ENCODE measurements around the gene NR2C1. TPM values are rescaled to one million over a fixed set of nuclear protein-coding genes. Genes with fewer than 3 reads are reported as not detected.

Gene NR2C1
- 44.0 TPM for polyA plus RNA-seq (2013, experiment 1 of 2)
- polyA plus RNA-seq (2013, experiment 2 of 2) = 47.2 TPM

DNA sequence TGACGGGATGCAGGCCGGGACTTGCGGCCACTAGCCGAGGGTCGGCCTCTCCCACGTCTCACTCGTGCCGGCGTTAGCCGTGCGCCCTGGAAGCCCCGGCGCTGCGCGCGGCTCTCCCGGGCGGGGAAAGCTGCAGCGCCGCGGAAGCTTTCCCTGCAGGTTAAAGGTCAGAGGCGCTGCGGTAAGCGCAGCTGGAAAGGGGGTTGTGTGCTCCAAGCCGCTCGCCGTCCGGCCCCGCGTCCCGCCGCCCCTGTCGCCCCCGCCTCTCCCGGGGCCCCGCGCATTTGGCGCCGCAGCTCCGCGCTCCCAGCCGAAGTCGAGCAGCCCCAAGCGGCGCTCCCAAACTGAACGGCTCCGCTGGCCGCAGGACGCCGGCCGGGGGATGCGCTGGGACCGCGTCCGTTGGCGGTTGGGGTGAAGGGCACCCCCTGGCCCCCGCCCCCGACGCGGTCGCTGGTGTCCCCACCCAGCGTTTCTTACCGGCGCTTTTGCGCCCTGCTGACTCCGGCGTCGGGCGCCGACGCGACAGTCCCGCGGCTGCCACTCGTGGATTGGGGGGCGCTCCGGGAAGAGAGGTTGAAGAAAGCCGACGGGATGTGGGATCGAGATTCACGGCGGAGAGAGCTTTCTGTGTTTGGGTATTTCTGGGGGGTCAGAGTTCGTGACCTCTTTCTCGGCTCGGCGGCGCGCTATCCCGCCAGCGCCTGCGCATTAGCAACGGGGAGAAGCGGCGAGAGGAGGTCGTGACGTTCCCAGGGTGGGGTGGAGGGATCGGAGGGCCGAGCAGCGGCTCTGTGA, at the start of gene NR2C1:
TSS of gene NR2C1 (minus strand) at position 719 of the 798 bp plus-strand sequence. CDS start 6,234 bp downstream, outside the sequence.
- peak within 1 kb of the TSS; percentile 78 for H3K27ac ChIP-seq (ENCODE audit: low read depth, low read length)
- peaks cover 21% of the 10 kb centered on the region for H3K79me2 ChIP-seq (ENCODE audit: control insufficient read depth, insufficient read depth, low read length)
- peak within 1 kb of the TSS; percentile 89 for H3K4me3 ChIP-seq (ENCODE audit: low read length)
- H4K8ac ChIP-seq (ENCODE audit: low read depth, low read length) = peak within 1 kb of the TSS; percentile 66
- H3K4me2 ChIP-seq (ENCODE audit: low read length) = peak within 1 kb of the TSS; percentile 3
- peak within 1 kb of the TSS; percentile 71 for H3K18ac ChIP-seq (ENCODE audit: low read length)
- H2BK120ac ChIP-seq (ENCODE audit: low read depth, low read length) = no peak within 1 kb of the TSS
- H3K56ac ChIP-seq (ENCODE audit: low read length) = peak within 1 kb of the TSS; percentile 92
- no peak within 1 kb of the TSS for H2BK5ac ChIP-seq (ENCODE audit: low read length)
- H3K4ac ChIP-seq (ENCODE audit: low read depth, low read length) = no peak within 1 kb of the TSS
- H3K9ac ChIP-seq (ENCODE audit: low read length) = peak within 1 kb of the TSS; percentile 84
- no peak within 1 kb of the TSS for H4K5ac ChIP-seq (ENCODE audit: low read length)
- DNase-seq = peak; percentile 98
- no peak within 1 kb of the TSS for H2BK15ac ChIP-seq (replicated peaks; ENCODE audit: low read depth)
- H3K23ac ChIP-seq (ENCODE audit: low read length) = peak within 1 kb of the TSS; percentile 48
- no peaks in the 10 kb centered on the region for H3K27me3 ChIP-seq (ENCODE audit: insufficient read depth, low read length, poor library complexity)
- no peak within 1 kb of the TSS for H2AK5ac ChIP-seq (ENCODE audit: low read length)
- peaks cover 5% of the 10 kb centered on the region for H3K79me1 ChIP-seq (ENCODE audit: low read length)
- H3K36me3 ChIP-seq (ENCODE audit: control insufficient read depth, insufficient read depth, low read length) = no peaks in the 10 kb centered on the region
- no CpG with 5 or more reads among the region's 99 CpGs for WGBS (ENCODE audit: extremely low coverage, insufficient coverage, low lambda C conversion rate)
- no peaks in the 10 kb centered on the region for H3K4me1 ChIP-seq (ENCODE audit: control insufficient read depth, low read depth, low read length)

DNA sequence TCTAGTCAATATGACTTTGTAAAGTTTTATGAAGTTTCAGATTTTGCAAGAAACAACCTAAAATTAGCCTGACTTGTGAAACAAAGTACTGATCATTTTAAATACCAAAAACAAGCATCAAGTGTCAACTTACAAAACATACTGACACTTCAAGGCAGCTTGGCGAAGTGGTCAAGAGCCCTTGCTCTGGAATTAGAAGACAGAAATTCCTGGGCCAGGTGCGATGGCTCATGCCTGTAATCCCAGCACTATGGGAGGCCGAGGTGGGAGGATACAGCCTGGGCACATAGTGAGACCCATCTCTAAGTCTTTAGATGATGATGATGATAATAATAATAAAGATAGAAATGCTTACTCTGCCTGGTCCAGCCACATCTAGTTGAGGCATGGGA, 45.4 kb upstream of the NR2C1 start:
- no peak for DNase-seq

DNA sequence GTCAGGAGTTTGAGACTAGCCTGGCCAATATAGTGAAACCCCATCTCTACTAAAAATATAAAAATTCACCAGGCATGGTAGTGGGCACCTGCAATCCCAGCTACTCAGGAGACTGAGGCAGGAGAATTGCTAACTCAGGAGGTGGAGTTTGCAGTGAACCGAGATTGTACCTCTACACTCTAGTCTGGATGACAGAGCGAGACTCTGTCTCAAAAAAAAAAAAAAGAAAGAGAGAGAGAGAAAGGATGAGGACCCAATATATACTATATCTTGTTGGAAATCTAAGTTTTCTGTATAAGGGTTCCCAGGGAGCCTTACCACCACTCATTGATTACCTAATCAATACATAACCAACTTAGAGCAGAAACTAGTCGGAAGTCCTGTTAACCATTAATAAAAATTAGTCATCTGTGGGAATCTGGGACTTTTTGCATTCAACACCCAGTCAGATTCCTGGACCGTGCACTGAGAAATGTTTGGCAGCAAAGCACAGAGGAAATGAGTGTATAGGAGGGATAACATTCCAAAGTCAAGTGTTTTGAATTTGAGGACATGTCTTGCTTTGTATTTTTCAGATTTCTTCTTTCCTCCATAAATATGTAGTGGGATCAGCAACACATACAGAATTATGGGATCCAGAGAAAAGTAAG, 44.8 kb upstream of the NR2C1 start:
- H3K4me1 ChIP-seq (ENCODE audit: control insufficient read depth, low read depth, low read length) = peaks cover 5% of the 10 kb centered on the region
- H3K79me1 ChIP-seq (ENCODE audit: low read length) = no peaks in the 10 kb centered on the region
- no peaks in the 10 kb centered on the region for H3K27me3 ChIP-seq (ENCODE audit: insufficient read depth, low read length, poor library complexity)
- H2BK120ac ChIP-seq (ENCODE audit: low read depth, low read length) = no peak overlapping the region
- no peak overlapping the region for H3K4me3 ChIP-seq (ENCODE audit: low read length)
- no peak overlapping the region for H3K23ac ChIP-seq (ENCODE audit: low read length)
- H3K27ac ChIP-seq (ENCODE audit: low read depth, low read length) = no peak overlapping the region
- no peak overlapping the region for H4K5ac ChIP-seq (ENCODE audit: low read length)
- peak overlapping the region; percentile 17 for H4K8ac ChIP-seq (ENCODE audit: low read depth, low read length)
- no peak overlapping the region for H3K18ac ChIP-seq (ENCODE audit: low read length)
- no peaks in the 10 kb centered on the region for H3K36me3 ChIP-seq (ENCODE audit: control insufficient read depth, insufficient read depth, low read length)
- H3K4me2 ChIP-seq (ENCODE audit: low read length) = no peak overlapping the region
- H3K79me2 ChIP-seq (ENCODE audit: control insufficient read depth, insufficient read depth, low read length) = no peaks in the 10 kb centered on the region
- no peak overlapping the region for H2AK5ac ChIP-seq (ENCODE audit: low read length)
- DNase-seq = no peak
- no peak overlapping the region for H2BK5ac ChIP-seq (ENCODE audit: low read length)
- no peak overlapping the region for H3K56ac ChIP-seq (ENCODE audit: low read length)
- H3K9ac ChIP-seq (ENCODE audit: low read length) = no peak overlapping the region
- H2BK15ac ChIP-seq (replicated peaks; ENCODE audit: low read depth) = no peak overlapping the region
- H3K4ac ChIP-seq (ENCODE audit: low read depth, low read length) = no peak overlapping the region
- WGBS (ENCODE audit: extremely low coverage, insufficient coverage, low lambda C conversion rate) = no CpG with 5 or more reads among the region's 4 CpGs

More for the DNA sequence above, 45.4 kb upstream of the NR2C1 start:
- H3K18ac ChIP-seq (ENCODE audit: low read length) = no peak overlapping the region
- no peak overlapping the region for H4K5ac ChIP-seq (ENCODE audit: low read length)
- H3K36me3 ChIP-seq (ENCODE audit: control insufficient read depth, insufficient read depth, low read length) = no peaks in the 10 kb centered on the region
- H3K27me3 ChIP-seq (ENCODE audit: insufficient read depth, low read length, poor library complexity) = no peaks in the 10 kb centered on the region
- no peak overlapping the region for H3K4ac ChIP-seq (ENCODE audit: low read depth, low read length)
- no peak overlapping the region for H2BK120ac ChIP-seq (ENCODE audit: low read depth, low read length)
- no CpG with 5 or more reads among the region's 3 CpGs for WGBS (ENCODE audit: extremely low coverage, insufficient coverage, low lambda C conversion rate)
- no peaks in the 10 kb centered on the region for H3K79me2 ChIP-seq (ENCODE audit: control insufficient read depth, insufficient read depth, low read length)
- no peak overlapping the region for H2BK5ac ChIP-seq (ENCODE audit: low read length)
- no peak overlapping the region for H3K9ac ChIP-seq (ENCODE audit: low read length)
- H4K8ac ChIP-seq (ENCODE audit: low read depth, low read length) = no peak overlapping the region
- no peak overlapping the region for H2BK15ac ChIP-seq (replicated peaks; ENCODE audit: low read depth)
- no peak overlapping the region for H3K23ac ChIP-seq (ENCODE audit: low read length)
- H3K4me1 ChIP-seq (ENCODE audit: control insufficient read depth, low read depth, low read length) = peaks cover 5% of the 10 kb centered on the region
- H3K4me2 ChIP-seq (ENCODE audit: low read length) = no peak overlapping the region
- H3K56ac ChIP-seq (ENCODE audit: low read length) = no peak overlapping the region
- no peak overlapping the region for H2AK5ac ChIP-seq (ENCODE audit: low read length)
- H3K4me3 ChIP-seq (ENCODE audit: low read length) = no peak overlapping the region
- no peak overlapping the region for H3K27ac ChIP-seq (ENCODE audit: low read depth, low read length)
- H3K79me1 ChIP-seq (ENCODE audit: low read length) = no peaks in the 10 kb centered on the region

DNA sequence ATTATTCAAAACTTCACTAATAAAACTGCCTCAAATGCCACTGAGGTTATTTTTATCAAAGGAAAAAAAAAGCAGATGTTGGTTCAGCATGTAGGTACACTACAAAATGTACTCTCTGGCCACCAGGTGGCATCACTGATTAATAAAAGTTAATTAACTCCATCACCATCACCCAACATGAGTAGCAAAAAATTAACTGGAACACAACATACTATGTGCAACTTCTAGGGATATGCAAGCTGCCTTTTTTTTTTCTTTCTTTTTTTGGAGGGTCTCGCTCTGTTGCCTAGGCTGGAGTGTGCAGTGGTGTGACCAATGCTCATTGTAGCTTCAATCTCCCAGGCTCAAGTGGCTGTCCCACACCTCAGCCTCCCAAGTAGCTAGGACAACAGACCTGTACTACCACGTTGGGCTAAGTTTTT, 43.8 kb upstream of the NR2C1 start:
- peaks cover 4% of the 10 kb centered on the region for H3K36me3 ChIP-seq (ENCODE audit: control insufficient read depth, insufficient read depth, low read length)
- no peak overlapping the region for H4K5ac ChIP-seq (ENCODE audit: low read length)
- H3K9ac ChIP-seq (ENCODE audit: low read length) = no peak overlapping the region
- no peak overlapping the region for H2BK120ac ChIP-seq (ENCODE audit: low read depth, low read length)
- no peak overlapping the region for H3K27ac ChIP-seq (ENCODE audit: low read depth, low read length)
- H3K4me2 ChIP-seq (ENCODE audit: low read length) = no peak overlapping the region
- no peak overlapping the region for H3K4me3 ChIP-seq (ENCODE audit: low read length)
- H3K27me3 ChIP-seq (ENCODE audit: insufficient read depth, low read length, poor library complexity) = no peaks in the 10 kb centered on the region
- H3K79me1 ChIP-seq (ENCODE audit: low read length) = no peaks in the 10 kb centered on the region
- no peak overlapping the region for H3K18ac ChIP-seq (ENCODE audit: low read length)
- DNase-seq = peak; percentile 72
- no peak overlapping the region for H4K8ac ChIP-seq (ENCODE audit: low read depth, low read length)
- H3K23ac ChIP-seq (ENCODE audit: low read length) = no peak overlapping the region
- H2BK5ac ChIP-seq (ENCODE audit: low read length) = no peak overlapping the region
- no CpG with 5 or more reads among the region's 2 CpGs for WGBS (ENCODE audit: extremely low coverage, insufficient coverage, low lambda C conversion rate)
- peaks cover 5% of the 10 kb centered on the region for H3K4me1 ChIP-seq (ENCODE audit: control insufficient read depth, low read depth, low read length)
- H3K79me2 ChIP-seq (ENCODE audit: control insufficient read depth, insufficient read depth, low read length) = no peaks in the 10 kb centered on the region
- H3K56ac ChIP-seq (ENCODE audit: low read length) = no peak overlapping the region
- no peak overlapping the region for H2BK15ac ChIP-seq (replicated peaks; ENCODE audit: low read depth)
- no peak overlapping the region for H2AK5ac ChIP-seq (ENCODE audit: low read length)
- no peak overlapping the region for H3K4ac ChIP-seq (ENCODE audit: low read depth, low read length)

DNA sequence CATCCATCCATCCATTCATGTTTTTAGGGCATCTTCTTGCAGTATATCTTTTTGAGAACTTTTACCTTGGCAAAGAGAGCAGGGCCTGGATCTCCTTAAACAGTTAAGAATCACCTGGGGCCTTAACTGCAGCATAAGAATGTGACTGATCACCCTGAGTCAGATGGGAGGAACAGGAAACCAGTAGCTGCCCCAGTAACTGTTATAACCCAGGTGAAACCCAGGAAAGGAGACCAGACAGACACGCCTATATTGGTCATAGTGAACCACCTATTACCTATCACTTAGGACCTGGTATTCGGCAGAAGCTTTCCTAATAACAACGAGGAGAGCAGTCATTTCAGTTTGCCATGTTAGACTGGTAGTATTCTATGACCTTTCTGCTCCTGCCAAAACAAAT, 43.4 kb upstream of the NR2C1 start:
- DNase-seq = peak; percentile 63

More for the DNA sequence above, 43.4 kb upstream of the NR2C1 start:
- H3K36me3 ChIP-seq (ENCODE audit: control insufficient read depth, insufficient read depth, low read length) = peaks cover 4% of the 10 kb centered on the region
- no peak overlapping the region for H2AK5ac ChIP-seq (ENCODE audit: low read length)
- H4K5ac ChIP-seq (ENCODE audit: low read length) = no peak overlapping the region
- H3K4me1 ChIP-seq (ENCODE audit: control insufficient read depth, low read depth, low read length) = peaks cover 5% of the 10 kb centered on the region
- H3K9ac ChIP-seq (ENCODE audit: low read length) = peak overlapping the region; percentile 14
- no peaks in the 10 kb centered on the region for H3K79me2 ChIP-seq (ENCODE audit: control insufficient read depth, insufficient read depth, low read length)
- no peak overlapping the region for H4K8ac ChIP-seq (ENCODE audit: low read depth, low read length)
- no CpG with 5 or more reads among the region's 3 CpGs for WGBS (ENCODE audit: extremely low coverage, insufficient coverage, low lambda C conversion rate)
- no peak overlapping the region for H2BK5ac ChIP-seq (ENCODE audit: low read length)
- no peak overlapping the region for H3K4me2 ChIP-seq (ENCODE audit: low read length)
- H2BK120ac ChIP-seq (ENCODE audit: low read depth, low read length) = no peak overlapping the region
- no peak overlapping the region for H3K4me3 ChIP-seq (ENCODE audit: low read length)
- no peak overlapping the region for H3K4ac ChIP-seq (ENCODE audit: low read depth, low read length)
- H3K18ac ChIP-seq (ENCODE audit: low read length) = peak overlapping the region; percentile 75
- no peak overlapping the region for H3K27ac ChIP-seq (ENCODE audit: low read depth, low read length)
- H3K27me3 ChIP-seq (ENCODE audit: insufficient read depth, low read length, poor library complexity) = no peaks in the 10 kb centered on the region
- peak overlapping the region; percentile 42 for H3K56ac ChIP-seq (ENCODE audit: low read length)
- H2BK15ac ChIP-seq (replicated peaks; ENCODE audit: low read depth) = no peak overlapping the region
- H3K23ac ChIP-seq (ENCODE audit: low read length) = no peak overlapping the region
- H3K79me1 ChIP-seq (ENCODE audit: low read length) = no peaks in the 10 kb centered on the region
